Posterior vena cava (tissue), 2 donors: Measurements from ENCODE around the gene ANKUB1. TPM values are rescaled to one million over a fixed set of nuclear protein-coding genes. Genes with fewer than 3 reads are reported as not detected.

Source experiments
- DNase-seq: peaks from one replicate; pipeline ENCODE4 v3.0.0-alpha.2; 2020; ENCODE audit warnings: low spot score
- intact Hi-C, 2 donors: fragments of 100-400 bp; cut with DNase I; formaldehyde crosslinking; loops; one replicate each; pipeline versions ENCODE4 v1.14.1 to v1.14.2; 2022 to 2023
- total RNA-seq, 2 donors: library from RNA; stranded (reverse); fragmentation: NEBNext Ultra II Directional; extraction: Animal tissue kit (Norgen Biotek cat#: 25700); gene quantifications; one replicate each; pipeline ENCODE4 v1.2.1, GENCODE V29; 2021
- donor health status: DM: yes; HTN: yes; CAD: no.
- donor health status: DM: yes; HTN: yes; CAD: no.

The ANKUB1 gene
- total RNA-seq, 2 donors from 2014 or later: not detected

GRCh38 chr3:149717391-149718056, 74.8 kb downstream of the ANKUB1 start:
- DNase-seq: no peak
- intact Hi-C loops: loop anchor here (5.0 to 10.0 kb wide), 4 partner anchors 53 to 213 kb away; no protein-coding TSS in a partner anchor

GRCh38 chr3:149716984-149717383, 75.4 kb downstream of the ANKUB1 start:
- no peak for DNase-seq

GRCh38 chr3:149715247-149715646, 77.1 kb downstream of the ANKUB1 start:
- intact Hi-C loops: loop anchor here (5.0 to 10.0 kb wide), 4 partner anchors 50 to 210 kb away; no protein-coding TSS in a partner anchor

More at GRCh38 chr3:149716984-149717383, 75.4 kb downstream of the ANKUB1 start:
- intact Hi-C loops: loop anchor here (5.0 to 10.0 kb wide), 4 partner anchors 52 to 212 kb away; no protein-coding TSS in a partner anchor

DNA sequence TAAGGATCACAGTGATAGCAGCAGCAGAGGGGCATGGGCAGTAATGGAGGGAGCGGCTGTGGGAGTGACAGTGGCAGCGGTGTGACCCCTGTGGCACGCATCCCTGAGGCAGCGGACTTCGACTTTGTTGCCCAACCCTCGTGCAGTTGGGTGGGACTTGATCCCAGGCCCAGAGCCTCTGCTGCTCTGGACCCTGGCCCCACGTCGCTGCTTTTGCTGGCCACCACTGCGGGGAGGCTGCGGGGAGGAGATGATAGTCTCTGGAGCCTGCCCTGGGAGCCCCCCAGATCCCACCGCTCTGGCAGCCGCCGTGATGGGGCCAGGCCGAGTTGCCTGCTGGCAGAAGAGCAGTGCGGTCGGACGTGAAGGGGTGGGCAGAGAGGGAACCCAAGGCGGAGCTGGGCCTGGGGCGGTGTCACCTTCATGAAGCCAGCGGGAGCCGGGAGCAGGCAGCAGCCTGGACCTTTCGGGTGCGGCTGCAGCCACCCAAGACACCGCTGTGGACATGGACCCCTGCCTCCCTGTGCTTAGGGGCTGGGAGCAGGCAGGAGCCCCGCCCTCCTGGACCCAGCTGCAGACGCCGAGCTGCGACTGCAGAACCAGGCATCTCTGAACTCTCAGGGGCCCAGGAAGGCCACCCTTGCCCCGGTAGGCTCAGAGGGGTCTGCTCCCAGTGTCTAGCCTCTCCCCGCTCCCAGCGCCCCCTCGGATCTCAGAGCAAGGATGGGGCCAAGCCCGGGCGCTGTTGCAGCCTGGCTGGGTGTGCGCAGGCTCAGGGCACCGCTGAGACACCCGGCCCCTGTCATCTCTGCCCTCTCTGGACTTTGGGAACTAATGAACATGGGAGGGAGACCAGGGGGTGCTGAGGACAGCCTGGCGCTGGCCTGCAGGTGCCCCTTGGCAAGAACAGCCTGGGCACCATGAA, 78.4 kb downstream of the ANKUB1 start:
- no peak for DNase-seq
- intact Hi-C loops: loop anchor here in 1 of 2 donors (10.0 kb wide), 2 partner anchors 49 to 209 kb away; no protein-coding TSS in a partner anchor

More at GRCh38 chr3:149715247-149715646, 77.1 kb downstream of the ANKUB1 start:
- DNase-seq: no peak

Other genes starting within 250 kb of the ANKUB1 start
- gene WWTR1, start 134.5 kb downstream of the ANKUB1 start, total RNA-seq: 100 to 1,000 TPM; 177 to 201 TPM
- 10 to 100 TPM; 31.9 to 33.8 TPM for gene COMMD2, start 40.1 kb downstream of the ANKUB1 start, total RNA-seq
- 10 to 100 TPM; 77.9 to 78.5 TPM for gene RNF13, start 20.7 kb upstream of the ANKUB1 start, total RNA-seq
- gene PFN2, start 178.3 kb upstream of the ANKUB1 start, total RNA-seq: 10 to 100 TPM; 88.9 to 92.4 TPM